ENCODE measurements around the gene SAMD1. TPM values are rescaled to one million over a fixed set of nuclear protein-coding genes. Genes with fewer than 3 reads are reported as not detected.
"Not testable (repeated sequence)": the region's sequence is repeated elsewhere in the genome, so short reads cannot be mapped to it uniquely, and the experiment has no call there.

SAMD1 gene
- total and polyA plus RNA-seq, 7 donors = 8.7 to 40.9 (median 15.6) TPM

DNA sequence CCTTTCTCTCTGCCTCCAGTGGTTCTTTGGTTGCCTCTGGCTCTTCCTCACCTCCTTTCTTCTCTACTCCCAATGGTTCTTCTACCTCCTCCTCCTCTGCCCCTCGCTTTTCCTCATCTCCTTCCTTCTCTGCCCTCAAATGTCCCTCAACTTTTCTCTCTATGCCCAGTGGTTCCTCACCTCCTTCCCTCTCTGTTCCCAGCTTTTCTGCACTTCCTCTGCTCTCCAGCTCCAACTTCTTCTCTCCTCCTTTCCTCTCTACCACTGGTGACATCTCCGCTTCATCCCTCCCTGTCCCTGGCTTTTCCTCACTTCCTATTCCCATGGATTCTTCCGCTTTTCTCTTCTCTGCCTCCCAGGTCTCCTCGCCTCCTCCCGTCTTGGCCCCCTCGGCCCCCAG lies 36.5 kb downstream of the SAMD1 start:
- Histone ChIP-seq H3K36me3 (no peaks in the 10 kb centered on the region), H3K27ac (no peak overlapping the region), H3K4me1 (peaks cover 0 to 16% (median 9%) of the 10 kb centered on the region in 4 donors), H3K27me3 (peaks cover 9 to 24% (median 21%) of the 10 kb centered on the region in 3 donors), H3K4me3 (no peak overlapping the region), H3K9me3 (no peaks in the 10 kb centered on the region)
- intact Hi-C loops (cut with DNase I) = no loop called here
- WGBS, 2 donors = 81 to 97% methylated on average over 6 of the region's 6 CpGs
- DNase-seq = no peak
- TF ChIP-seq POLR2A (IDR thresholded peaks at IDR 0.05) = no peak
- no peak for TF ChIP-seq EP300 (IDR thresholded peaks at IDR 0.05)
- TF ChIP-seq POLR2AphosphoS5 (IDR thresholded peaks at IDR 0.05) = no peak
- TF ChIP-seq, protein P1, sequence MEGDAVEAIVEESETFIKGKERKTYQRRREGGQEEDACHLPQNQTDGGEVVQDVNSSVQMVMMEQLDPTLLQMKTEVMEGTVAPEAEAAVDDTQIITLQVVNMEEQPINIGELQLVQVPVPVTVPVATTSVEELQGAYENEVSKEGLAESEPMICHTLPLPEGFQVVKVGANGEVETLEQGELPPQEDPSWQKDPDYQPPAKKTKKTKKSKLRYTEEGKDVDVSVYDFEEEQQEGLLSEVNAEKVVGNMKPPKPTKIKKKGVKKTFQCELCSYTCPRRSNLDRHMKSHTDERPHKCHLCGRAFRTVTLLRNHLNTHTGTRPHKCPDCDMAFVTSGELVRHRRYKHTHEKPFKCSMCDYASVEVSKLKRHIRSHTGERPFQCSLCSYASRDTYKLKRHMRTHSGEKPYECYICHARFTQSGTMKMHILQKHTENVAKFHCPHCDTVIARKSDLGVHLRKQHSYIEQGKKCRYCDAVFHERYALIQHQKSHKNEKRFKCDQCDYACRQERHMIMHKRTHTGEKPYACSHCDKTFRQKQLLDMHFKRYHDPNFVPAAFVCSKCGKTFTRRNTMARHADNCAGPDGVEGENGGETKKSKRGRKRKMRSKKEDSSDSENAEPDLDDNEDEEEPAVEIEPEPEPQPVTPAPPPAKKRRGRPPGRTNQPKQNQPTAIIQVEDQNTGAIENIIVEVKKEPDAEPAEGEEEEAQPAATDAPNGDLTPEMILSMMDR (IDR thresholded peaks at IDR 0.05) = no peak

DNA sequence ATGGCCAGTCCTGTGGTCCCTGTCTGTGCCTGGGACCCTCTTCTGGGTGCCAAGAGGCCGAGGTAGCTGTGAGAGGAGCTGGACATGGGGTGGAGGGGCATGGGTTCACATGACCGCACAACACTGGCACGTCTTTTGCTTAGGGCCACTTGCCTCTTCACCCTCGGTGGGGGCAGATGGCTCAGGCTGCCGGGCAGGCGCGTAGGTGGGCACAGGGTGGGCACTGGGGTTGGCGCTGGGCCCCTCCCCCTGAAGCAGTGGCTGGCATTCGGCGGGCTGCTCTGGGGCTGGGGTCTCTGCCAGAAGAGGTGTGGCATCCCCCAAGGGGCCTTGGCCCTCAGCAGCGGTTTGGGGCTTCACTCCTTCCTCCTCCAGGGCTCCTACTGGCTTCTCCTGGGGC lies 37.1 kb downstream of the SAMD1 start:
- Histone ChIP-seq H3K27me3 (peaks cover 9 to 18% (median 15%) of the 10 kb centered on the region in 3 donors), H3K4me3 (no peak overlapping the region), H3K4me1 (peaks cover 0 to 13% (median 9%) of the 10 kb centered on the region in 4 donors), H3K27ac (no peak overlapping the region), H3K9me3 (no peaks in the 10 kb centered on the region), H3K36me3 (no peaks in the 10 kb centered on the region)
- no peak for DNase-seq
- intact Hi-C loops (cut with DNase I) = no loop called here
- no peak for TF ChIP-seq EP300 (IDR thresholded peaks at IDR 0.05)
- TF ChIP-seq POLR2A (IDR thresholded peaks at IDR 0.05) = no peak
- TF ChIP-seq, protein P1 (IDR thresholded peaks at IDR 0.05) = no peak
- no peak for TF ChIP-seq POLR2AphosphoS5 (IDR thresholded peaks at IDR 0.05)
- WGBS, 2 donors = 94% methylated on average over 11 of the region's 11 CpGs

DNA sequence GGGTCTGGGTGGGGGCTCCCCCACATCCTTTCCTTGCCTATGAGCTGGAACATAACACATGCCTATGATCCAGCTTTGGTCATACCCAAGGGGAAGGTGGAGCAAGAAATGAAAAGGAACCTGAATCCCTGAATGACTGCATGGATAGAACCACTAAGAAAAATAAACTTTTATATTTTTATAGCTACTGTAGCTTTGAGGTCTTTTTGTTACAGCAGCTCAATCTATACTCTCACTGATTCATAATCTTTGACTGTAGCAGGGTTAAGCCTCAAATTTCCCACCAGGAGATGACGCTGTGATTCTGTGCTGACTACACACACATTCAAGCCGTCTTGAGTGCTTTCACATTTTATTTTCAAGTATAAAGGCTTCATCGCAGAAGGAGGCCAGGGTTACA lies 37.5 kb downstream of the SAMD1 start:
- H3K4me3 ChIP-seq = no peak overlapping the region
- DNase-seq = no peak
- no peaks in the 10 kb centered on the region for H3K36me3 ChIP-seq
- no peak overlapping the region for H3K27ac ChIP-seq
- TF ChIP-seq POLR2A (IDR thresholded peaks at IDR 0.05) = no peak
- TF ChIP-seq EP300 (IDR thresholded peaks at IDR 0.05) = no peak
- TF ChIP-seq POLR2AphosphoS5 (IDR thresholded peaks at IDR 0.05) = no peak
- TF ChIP-seq, protein P1 (IDR thresholded peaks at IDR 0.05) = no peak
- intact Hi-C loops (cut with DNase I) = no loop called here
- peaks cover 9 to 14% (median 11%) of the 10 kb centered on the region in 3 donors for H3K27me3 ChIP-seq
- H3K4me1 ChIP-seq = peaks cover 0 to 12% (median 8%) of the 10 kb centered on the region in 4 donors
- no peaks in the 10 kb centered on the region for H3K9me3 ChIP-seq
- 94 to 97% methylated on average over 3 of the region's 3 CpGs for WGBS, 2 donors

DNA sequence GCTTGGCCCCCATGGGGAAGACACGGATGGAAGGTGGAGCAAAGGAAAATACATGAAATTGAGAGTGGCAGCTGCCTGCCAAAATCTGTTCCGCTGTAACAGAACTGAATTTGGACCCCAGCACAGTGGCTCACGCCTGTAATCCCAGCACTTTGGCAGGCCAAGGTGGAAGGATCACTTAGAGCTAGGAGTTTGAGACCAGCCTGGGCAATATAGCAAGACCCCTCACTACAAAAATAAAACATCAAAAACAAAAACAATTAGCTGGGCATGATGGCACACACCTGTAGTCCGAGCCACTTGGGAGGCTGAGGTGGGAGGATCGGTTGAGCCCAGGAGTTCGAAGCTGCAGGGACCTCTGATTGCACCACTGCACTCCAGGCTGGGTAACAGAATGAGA lies 38.1 kb downstream of the SAMD1 start:
- Histone ChIP-seq H3K4me1 (peaks cover 0 to 6% (median 3%) of the 10 kb centered on the region in 4 donors), H3K27ac (no peak overlapping the region), H3K27me3 (peaks cover 3 to 8% (median 5%) of the 10 kb centered on the region in 3 donors), H3K4me3 (no peak overlapping the region), H3K36me3 (no peaks in the 10 kb centered on the region), H3K9me3 (no peaks in the 10 kb centered on the region)
- no peak for DNase-seq
- TF ChIP-seq POLR2AphosphoS5 (IDR thresholded peaks at IDR 0.05) (no peak), POLR2A (IDR thresholded peaks at IDR 0.05) (no peak), EP300 (IDR thresholded peaks at IDR 0.05) (no peak)
- TF ChIP-seq, protein P1 (IDR thresholded peaks at IDR 0.05) = no peak
- intact Hi-C loops (cut with DNase I) = no loop called here
- 90 to 92% methylated on average over 6 of the region's 6 CpGs for WGBS, 2 donors

DNA sequence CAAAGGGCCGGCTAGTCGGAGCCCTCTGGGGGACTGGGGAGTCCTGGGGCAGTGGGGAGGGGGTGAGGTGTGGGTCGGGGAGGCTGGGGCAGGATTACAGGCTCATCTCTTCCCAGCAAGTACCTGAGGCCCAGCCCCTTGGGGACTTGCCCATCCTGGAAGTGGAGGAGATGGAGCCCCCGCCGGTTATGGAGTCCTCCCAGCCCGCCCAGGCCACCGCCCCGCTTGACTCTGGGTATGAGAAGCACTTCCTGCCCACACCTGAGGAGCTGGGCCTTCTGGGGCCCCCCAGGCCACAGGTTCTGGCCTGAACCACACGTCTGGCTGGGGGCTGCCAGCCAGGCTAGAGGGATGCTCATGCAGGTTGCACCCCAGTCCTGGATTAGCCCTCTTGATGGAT lies 38.6 kb downstream of the SAMD1 start:
- Histone ChIP-seq H3K27ac (no peak overlapping the region), H3K27me3 (peaks cover 0 to 3% (median under 1%) of the 10 kb centered on the region in 3 donors), H3K4me1 (peaks cover 0 to 1% (median under 1%) of the 10 kb centered on the region in 4 donors), H3K4me3 (no peak overlapping the region), H3K36me3 (no peaks in the 10 kb centered on the region), H3K9me3 (no peaks in the 10 kb centered on the region)
- intact Hi-C loops (cut with DNase I) = no loop called here
- no peak for DNase-seq
- TF ChIP-seq POLR2A (IDR thresholded peaks at IDR 0.05) (no peak), POLR2AphosphoS5 (IDR thresholded peaks at IDR 0.05) (no peak), EP300 (IDR thresholded peaks at IDR 0.05) (no peak)
- TF ChIP-seq, protein P1 (IDR thresholded peaks at IDR 0.05) = no peak
- WGBS, 2 donors = 86 to 91% methylated on average over 9 of the region's 9 CpGs

DNA sequence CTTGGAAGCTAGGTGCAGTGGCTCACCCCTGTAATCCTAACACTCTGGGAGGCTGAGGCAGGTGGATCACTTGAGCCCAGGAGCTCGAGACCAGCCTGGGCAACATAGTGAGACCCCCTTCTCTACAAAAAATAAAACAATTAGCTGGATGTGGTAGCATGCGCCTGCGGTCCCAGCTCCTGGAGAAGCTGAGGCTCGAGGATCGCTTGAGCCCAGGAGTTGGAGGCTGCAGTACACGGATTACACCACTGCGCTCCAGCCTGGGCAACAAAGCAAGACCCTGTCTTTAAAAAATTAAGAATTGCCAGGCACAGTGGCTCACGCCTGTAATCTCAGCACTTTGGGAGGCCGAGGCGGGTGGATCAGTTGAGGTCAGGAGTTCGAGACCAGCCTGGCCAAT lies 39.6 kb downstream of the SAMD1 start:
- intact Hi-C loops (cut with DNase I); H3K36me3 ChIP-seq; DNase-seq; H3K4me3 ChIP-seq; H3K9me3 ChIP-seq; H3K4me1 ChIP-seq; H3K27me3 ChIP-seq; H3K27ac ChIP-seq: not testable (repeated sequence)
- WGBS, 2 donors = 95 to 96% methylated on average over 11 of the region's 11 CpGs

All from sigmoid colon (tissue), 7 donors.